ENCODE results near the gene IRF9.

The IRF9 gene

DNA sequence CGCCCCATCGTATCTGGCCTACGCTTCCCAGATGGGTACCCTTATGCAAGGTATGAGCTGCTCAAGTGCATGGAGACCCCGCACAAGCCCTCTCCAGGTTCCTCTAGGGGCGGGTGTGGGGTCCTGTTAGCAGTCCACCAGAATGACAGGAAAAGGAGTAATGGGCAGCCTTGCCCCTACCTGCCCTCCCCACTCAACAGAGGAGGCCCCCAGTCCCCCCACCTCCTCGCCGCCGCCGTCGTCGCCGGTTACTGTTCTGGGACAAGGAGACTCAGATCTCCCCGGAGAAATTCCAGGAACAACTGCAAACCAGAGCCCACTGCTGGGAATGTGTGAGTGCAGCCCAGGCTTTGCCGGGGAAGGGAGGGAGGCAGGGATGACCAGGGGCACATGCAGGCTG lies 16.8 kb downstream of the IRF9 start (continued):
- no peak for TF ChIP-seq ZNF10 (tag by site-specific recombination; IDR thresholded peaks at IDR 0.05)
- TF ChIP-seq ZNF776 (tag by site-specific recombination; IDR thresholded peaks at IDR 0.05; ENCODE audit: borderline replicate concordance), result no peak
- TF ChIP-seq SCRT1 (tag by site-specific recombination; IDR thresholded peaks at IDR 0.05; ENCODE audit: borderline replicate concordance), result no peak
- no peak for TF ChIP-seq ZNF571 (tag by site-specific recombination; IDR thresholded peaks at IDR 0.05)
- no peak for TF ChIP-seq ZSCAN23 (tag by site-specific recombination; IDR thresholded peaks at IDR 0.05)
- TF ChIP-seq, protein P1, sequence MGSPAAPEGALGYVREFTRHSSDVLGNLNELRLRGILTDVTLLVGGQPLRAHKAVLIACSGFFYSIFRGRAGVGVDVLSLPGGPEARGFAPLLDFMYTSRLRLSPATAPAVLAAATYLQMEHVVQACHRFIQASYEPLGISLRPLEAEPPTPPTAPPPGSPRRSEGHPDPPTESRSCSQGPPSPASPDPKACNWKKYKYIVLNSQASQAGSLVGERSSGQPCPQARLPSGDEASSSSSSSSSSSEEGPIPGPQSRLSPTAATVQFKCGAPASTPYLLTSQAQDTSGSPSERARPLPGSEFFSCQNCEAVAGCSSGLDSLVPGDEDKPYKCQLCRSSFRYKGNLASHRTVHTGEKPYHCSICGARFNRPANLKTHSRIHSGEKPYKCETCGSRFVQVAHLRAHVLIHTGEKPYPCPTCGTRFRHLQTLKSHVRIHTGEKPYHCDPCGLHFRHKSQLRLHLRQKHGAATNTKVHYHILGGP (tag by site-specific recombination; IDR thresholded peaks at IDR 0.05), result no peak
- TF ChIP-seq, protein P2, sequence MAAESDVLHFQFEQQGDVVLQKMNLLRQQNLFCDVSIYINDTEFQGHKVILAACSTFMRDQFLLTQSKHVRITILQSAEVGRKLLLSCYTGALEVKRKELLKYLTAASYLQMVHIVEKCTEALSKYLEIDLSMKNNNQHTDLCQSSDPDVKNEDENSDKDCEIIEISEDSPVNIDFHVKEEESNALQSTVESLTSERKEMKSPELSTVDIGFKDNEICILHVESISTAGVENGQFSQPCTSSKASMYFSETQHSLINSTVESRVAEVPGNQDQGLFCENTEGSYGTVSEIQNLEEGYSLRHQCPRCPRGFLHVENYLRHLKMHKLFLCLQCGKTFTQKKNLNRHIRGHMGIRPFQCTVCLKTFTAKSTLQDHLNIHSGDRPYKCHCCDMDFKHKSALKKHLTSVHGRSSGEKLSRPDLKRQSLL (tag by site-specific recombination; IDR thresholded peaks at IDR 0.05), result no peak
- no peak for TF ChIP-seq REPIN1 (tag by site-specific recombination; IDR thresholded peaks at IDR 0.05; ENCODE audit: low read depth)
- no peak for TF ChIP-seq ZNF501 (tag by site-specific recombination; IDR thresholded peaks at IDR 0.05)
- TF ChIP-seq, protein P3, sequence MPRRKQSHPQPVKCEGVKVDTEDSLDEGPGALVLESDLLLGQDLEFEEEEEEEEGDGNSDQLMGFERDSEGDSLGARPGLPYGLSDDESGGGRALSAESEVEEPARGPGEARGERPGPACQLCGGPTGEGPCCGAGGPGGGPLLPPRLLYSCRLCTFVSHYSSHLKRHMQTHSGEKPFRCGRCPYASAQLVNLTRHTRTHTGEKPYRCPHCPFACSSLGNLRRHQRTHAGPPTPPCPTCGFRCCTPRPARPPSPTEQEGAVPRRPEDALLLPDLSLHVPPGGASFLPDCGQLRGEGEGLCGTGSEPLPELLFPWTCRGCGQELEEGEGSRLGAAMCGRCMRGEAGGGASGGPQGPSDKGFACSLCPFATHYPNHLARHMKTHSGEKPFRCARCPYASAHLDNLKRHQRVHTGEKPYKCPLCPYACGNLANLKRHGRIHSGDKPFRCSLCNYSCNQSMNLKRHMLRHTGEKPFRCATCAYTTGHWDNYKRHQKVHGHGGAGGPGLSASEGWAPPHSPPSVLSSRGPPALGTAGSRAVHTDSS (tag by site-specific recombination; IDR thresholded peaks at IDR 0.05), result no peak
- TF ChIP-seq GFI1B (tag by site-specific recombination; IDR thresholded peaks at IDR 0.05), result no peak
- TF ChIP-seq, protein P4, sequence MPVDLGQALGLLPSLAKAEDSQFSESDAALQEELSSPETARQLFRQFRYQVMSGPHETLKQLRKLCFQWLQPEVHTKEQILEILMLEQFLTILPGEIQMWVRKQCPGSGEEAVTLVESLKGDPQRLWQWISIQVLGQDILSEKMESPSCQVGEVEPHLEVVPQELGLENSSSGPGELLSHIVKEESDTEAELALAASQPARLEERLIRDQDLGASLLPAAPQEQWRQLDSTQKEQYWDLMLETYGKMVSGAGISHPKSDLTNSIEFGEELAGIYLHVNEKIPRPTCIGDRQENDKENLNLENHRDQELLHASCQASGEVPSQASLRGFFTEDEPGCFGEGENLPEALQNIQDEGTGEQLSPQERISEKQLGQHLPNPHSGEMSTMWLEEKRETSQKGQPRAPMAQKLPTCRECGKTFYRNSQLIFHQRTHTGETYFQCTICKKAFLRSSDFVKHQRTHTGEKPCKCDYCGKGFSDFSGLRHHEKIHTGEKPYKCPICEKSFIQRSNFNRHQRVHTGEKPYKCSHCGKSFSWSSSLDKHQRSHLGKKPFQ (tag by site-specific recombination; IDR thresholded peaks at IDR 0.05), result no peak

DNA sequence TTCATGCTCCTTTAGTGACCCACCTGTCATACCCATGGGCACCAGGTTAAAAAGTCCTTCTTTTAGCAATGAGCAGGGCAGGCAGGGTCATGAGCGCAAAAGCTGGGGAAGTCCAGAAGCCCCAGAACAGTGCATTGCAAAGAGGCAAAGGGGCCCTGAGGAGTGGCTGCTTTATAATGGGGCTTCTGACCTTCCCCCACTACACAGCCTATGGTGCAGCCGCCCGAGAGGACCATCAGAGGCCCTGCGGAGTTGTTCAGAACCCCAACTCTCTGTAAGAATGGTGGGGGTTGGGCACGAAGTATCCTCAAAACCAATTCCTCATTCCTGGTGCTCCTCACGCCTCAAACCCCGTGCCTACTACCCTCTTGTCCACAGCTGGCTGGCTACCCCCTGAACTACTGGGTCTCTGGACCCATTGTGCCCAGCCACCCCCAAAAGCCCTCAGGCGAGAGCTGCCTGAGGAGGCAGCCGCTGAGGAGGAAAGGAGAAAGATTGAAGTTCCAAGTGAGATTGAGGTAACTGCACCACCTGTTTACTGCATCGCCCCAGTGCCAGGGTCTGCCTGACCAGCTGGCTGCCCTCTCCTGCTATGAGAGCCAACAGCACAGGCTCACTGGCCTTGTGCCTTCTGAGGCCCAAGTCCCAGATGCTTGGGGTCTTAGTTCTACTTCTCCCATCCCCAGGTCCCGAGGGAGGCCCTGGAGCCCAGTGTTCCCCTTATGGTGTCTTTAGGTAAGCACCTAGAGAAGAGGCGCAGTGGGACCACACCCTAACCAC lies 17.5 kb downstream of the IRF9 start:
- H3K36me3 ChIP-seq (ENCODE audit: control insufficient read depth in 2 of 2, insufficient read depth in 1 of 2, low read length in 2 of 2), result peaks cover 0 to 70% of the 10 kb centered on the region in 2 experiments; a peak in 2 of 3 replicates

DNA sequence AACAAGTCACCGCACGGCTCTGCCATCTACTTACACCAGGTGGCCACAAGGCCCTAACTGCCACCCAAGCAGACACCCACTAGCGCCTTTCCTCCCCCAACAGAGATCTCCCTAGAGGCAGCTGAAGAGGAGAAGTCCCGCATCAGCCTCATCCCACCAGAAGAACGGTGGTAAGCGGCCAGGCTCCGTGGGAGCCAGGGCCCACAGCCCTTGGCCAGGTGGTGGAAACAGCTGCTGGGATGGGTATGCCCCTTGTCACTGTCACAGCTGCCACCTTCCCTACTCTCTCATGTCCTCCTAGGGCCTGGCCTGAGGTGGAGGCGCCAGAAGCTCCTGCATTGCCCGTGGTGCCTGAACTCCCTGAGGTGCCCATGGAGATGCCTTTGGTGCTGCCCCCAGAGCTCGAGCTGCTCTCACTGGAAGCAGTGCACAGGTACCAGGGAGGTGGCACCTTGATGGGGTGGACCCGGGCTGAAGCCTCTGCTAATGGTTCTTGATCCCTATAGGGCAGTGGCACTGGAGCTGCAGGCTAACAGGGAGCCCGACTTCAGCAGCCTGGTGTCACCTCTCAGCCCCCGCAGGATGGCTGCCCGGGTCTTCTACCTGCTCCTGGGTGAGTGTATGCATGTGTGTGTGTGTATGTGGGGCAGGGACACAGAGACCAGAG lies 18.4 kb downstream of the IRF9 start:
- H3K4me3 ChIP-seq (ENCODE audit: low read depth, low read length), result no peak overlapping the region
- H3K9me3 ChIP-seq (ENCODE audit: control insufficient read depth, insufficient read depth, low read depth, low read length), result no peaks in the 10 kb centered on the region
- no peak overlapping the region for H3K27ac ChIP-seq (ENCODE audit: extremely low read depth, low read depth, low read length)
- no peaks in the 10 kb centered on the region for H3K4me1 ChIP-seq (ENCODE audit: control insufficient read depth, insufficient read depth, low read length)
- H3K36me3 ChIP-seq (ENCODE audit: control insufficient read depth in 2 of 2, insufficient read depth in 1 of 2, low read length in 2 of 2), result peaks cover 0 to 78% of the 10 kb centered on the region in 2 experiments; a peak in 2 of 3 replicates
- TF ChIP-seq ZFHX2 (tag by site-specific recombination; conservative IDR thresholded peaks at IDR 0.05), result 0 out of 2 replicates have a peak, but pooled peaks have one; percentile 11
- TF ChIP-seq, protein P5, sequence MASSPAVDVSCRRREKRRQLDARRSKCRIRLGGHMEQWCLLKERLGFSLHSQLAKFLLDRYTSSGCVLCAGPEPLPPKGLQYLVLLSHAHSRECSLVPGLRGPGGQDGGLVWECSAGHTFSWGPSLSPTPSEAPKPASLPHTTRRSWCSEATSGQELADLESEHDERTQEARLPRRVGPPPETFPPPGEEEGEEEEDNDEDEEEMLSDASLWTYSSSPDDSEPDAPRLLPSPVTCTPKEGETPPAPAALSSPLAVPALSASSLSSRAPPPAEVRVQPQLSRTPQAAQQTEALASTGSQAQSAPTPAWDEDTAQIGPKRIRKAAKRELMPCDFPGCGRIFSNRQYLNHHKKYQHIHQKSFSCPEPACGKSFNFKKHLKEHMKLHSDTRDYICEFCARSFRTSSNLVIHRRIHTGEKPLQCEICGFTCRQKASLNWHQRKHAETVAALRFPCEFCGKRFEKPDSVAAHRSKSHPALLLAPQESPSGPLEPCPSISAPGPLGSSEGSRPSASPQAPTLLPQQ (tag by site-specific recombination; IDR thresholded peaks at IDR 0.05), result no peak
- peak; percentile 77 for TF ChIP-seq EGR2 (tag by site-specific recombination; IDR thresholded peaks at IDR 0.05; ENCODE audit: low read depth)
- ChIA-PET CTCF (interaction anchor here (0.6 to 1.7 kb wide), 2 partner anchors 121 to 153 kb away, joined by 4 to 5 read pairs; no protein-coding TSS in a partner anchor), POLR2A (interaction anchor here (1.0 to 2.0 kb wide), 4 partner anchors 9 to 66 kb away, joined by 3 to 8 read pairs (median 4); partner anchors contain the start of gene IRF9)

More for the DNA sequence above, 17.5 kb downstream of the IRF9 start:
- H3K4me3 ChIP-seq (ENCODE audit: low read depth, low read length), result no peak overlapping the region
- TF ChIP-seq ZNF623 (tag by site-specific recombination; IDR thresholded peaks at IDR 0.05) (no peak), ZFP3 (tag by site-specific recombination; IDR thresholded peaks at IDR 0.05; ENCODE audit: low read depth) (no peak), ZNF514 (tag by site-specific recombination; IDR thresholded peaks at IDR 0.05) (no peak), ZNF707 (tag by site-specific recombination; IDR thresholded peaks at IDR 0.05) (no peak)
- ChIA-PET CTCF (interaction anchor here (0.6 to 1.7 kb wide), 2 partner anchors 120 to 153 kb away, joined by 4 to 5 read pairs; no protein-coding TSS in a partner anchor), POLR2A (interaction anchor here (1.0 to 2.0 kb wide), 4 partner anchors 8 to 65 kb away, joined by 3 to 8 read pairs (median 4); partner anchors contain the start of genes IRF9 and RNF31)
- no peaks in the 10 kb centered on the region for H3K9me3 ChIP-seq (ENCODE audit: control insufficient read depth, insufficient read depth, low read depth, low read length)
- no peaks in the 10 kb centered on the region for H3K4me1 ChIP-seq (ENCODE audit: control insufficient read depth, insufficient read depth, low read length)
- no peak overlapping the region for H3K27ac ChIP-seq (ENCODE audit: extremely low read depth, low read depth, low read length)
